Measurements from ENCODE around the gene SLC26A11.

The SLC26A11 gene

DNA sequence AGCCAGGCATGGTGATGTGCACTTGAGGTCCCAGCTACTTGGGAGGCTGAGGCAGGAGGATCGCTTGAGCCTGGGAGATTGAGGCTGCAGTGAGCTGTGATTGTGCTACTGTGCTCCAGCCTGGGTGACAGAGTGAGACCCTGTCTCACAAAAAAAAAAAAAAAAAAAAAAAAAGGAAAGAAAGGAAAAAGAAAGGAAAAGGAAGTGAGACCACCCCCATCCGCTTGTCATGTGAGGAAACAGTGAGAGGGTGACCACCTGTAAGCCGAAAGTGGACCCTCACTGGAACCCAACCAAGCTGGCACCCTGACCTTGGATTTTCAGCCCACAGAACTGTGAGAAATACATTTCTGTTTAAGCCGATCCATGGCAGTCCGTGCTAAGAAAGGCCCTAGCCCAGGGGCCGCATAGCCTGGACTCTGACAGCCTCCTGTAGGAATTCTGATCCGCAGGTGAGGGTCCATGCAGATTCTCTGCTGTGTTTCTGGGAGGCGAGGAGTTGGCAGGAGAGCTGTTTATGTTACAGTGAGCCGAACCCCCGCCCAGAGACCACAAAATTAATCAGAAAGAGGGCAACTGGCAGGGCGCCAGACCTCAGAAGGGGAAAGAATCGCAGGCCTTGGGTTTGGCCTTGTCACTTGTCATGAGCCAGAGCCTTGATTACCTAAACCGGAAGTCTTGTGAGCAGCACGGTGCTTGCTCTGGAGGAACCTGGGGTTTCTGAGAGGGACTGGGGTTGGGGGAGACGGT lies 1.0 kb upstream of the SLC26A11 start:
- TF ChIP-seq, protein P1, sequence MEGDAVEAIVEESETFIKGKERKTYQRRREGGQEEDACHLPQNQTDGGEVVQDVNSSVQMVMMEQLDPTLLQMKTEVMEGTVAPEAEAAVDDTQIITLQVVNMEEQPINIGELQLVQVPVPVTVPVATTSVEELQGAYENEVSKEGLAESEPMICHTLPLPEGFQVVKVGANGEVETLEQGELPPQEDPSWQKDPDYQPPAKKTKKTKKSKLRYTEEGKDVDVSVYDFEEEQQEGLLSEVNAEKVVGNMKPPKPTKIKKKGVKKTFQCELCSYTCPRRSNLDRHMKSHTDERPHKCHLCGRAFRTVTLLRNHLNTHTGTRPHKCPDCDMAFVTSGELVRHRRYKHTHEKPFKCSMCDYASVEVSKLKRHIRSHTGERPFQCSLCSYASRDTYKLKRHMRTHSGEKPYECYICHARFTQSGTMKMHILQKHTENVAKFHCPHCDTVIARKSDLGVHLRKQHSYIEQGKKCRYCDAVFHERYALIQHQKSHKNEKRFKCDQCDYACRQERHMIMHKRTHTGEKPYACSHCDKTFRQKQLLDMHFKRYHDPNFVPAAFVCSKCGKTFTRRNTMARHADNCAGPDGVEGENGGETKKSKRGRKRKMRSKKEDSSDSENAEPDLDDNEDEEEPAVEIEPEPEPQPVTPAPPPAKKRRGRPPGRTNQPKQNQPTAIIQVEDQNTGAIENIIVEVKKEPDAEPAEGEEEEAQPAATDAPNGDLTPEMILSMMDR (IDR thresholded peaks at IDR 0.05; ENCODE audit: extremely low read depth, missing control alignments), result no peak
- peak; percentile 89 for DNase-seq (ENCODE audit: low spot score)

DNA sequence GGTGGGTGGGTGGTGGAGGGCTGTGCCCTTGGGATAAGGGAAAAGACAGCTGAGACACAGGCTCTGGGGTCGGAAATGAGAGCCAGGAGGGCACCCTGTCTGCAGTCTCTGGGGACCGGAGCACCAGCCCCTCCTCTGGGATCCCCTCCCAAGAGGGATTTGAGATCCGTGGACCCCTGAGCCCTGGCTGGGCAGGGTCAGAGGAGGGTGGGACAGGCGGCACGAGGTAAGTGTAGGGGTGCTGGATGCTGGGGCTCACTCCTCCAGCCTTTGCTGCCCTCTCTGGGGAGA lies 519 bp upstream of the SLC26A11 start:
- no peak for DNase-seq (ENCODE audit: low spot score)
- TF ChIP-seq, protein P1 (IDR thresholded peaks at IDR 0.05; ENCODE audit: extremely low read depth, missing control alignments), result no peak

DNA sequence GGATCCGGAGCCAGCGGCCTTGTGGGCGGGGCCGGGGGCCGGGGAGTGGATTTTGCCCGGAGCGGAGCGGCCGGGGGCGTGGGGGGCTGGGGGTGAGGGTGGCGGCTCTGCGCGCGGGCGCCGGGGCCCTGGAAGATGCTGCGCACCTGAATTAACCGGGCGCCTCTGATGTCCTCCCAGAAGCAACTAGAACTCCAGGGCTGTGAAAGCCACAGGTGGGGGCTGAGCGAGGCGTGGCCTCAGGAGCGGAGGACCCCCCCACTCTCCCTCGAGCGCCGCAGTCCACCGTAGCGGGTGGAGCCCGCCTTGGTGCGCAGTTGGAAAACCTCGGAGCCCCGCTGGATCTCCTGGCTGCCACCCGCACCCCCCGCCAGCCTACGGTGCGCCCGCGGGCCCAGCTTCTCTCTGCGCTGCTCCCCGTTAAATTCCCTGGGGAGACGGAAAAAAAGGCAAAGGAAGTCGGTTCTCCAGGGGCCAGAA lies 549 bp downstream of the SLC26A11 start:
- TF ChIP-seq, protein P1 (IDR thresholded peaks at IDR 0.05; ENCODE audit: extremely low read depth, missing control alignments), result no peak
- DNase-seq (ENCODE audit: low spot score), result no peak

DNA sequence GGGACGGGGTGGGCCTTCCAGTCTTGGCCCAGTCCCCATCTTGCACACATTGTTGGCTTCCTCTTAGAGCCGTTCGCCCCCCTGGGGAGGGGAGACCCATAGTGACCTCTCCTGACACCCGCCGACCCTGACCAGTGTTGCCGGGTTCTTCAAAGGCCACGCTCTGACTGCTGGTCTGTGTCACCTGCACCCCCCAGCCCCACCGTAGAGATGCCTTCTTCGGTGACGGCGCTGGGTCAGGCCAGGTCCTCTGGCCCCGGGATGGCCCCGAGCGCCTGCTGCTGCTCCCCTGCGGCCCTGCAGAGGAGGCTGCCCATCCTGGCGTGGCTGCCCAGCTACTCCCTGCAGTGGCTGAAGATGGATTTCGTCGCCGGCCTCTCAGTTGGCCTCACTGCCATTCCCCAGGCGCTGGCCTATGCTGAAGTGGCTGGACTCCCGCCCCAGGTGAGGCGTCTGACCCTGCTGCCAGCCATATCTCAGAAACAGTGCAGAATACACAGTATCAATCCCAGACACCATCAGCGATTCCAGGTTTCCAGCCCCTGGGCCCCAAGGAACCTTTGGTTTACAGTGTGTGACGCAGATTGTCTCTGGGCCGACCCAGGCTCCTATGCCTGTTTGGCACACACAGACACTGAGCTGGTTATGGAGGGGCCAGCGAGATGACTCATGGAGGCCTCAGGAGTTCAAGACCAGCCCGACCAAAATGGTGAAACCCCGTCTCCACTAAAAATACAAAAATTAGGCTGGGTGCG lies 1.3 kb downstream of the SLC26A11 start:
- TF ChIP-seq, protein P1 (IDR thresholded peaks at IDR 0.05; ENCODE audit: extremely low read depth, missing control alignments), result no peak
- no peak for DNase-seq (ENCODE audit: low spot score)

DNA sequence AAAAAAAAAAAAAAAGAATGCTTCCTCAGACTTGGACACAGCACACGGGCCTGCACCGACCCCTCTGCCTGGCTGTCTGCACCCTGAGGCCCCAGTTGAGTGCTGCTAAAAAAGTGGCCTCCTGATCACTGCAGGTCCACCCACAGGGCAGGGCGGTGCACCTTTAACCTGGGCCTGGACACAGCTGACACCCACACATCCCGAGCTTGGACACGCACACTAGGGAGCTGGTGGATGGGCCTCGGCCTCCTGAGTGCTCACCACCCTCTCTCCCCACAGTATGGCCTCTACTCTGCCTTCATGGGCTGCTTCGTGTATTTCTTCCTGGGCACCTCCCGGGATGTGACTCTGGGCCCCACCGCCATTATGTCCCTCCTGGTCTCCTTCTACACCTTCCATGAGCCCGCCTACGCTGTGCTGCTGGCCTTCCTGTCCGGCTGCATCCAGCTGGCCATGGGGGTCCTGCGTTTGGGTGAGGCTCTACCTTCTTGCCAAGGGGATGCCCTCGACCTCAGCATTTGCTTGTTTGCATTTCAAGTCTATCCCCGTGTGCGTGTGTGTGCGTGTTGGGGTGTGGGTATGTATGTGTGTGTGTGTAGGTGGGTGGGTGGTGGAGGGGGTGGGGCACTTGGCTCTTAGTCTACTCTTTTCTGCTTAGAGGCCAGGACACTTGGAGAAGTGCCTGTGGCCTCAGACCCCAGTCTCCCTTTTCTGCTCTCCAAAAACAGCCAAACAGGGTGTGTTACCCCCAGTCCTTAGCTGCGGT lies 2.3 kb downstream of the SLC26A11 start:
- DNase-seq (ENCODE audit: low spot score), result no peak
- TF ChIP-seq, protein P1 (IDR thresholded peaks at IDR 0.05; ENCODE audit: extremely low read depth, missing control alignments), result no peak

DNA sequence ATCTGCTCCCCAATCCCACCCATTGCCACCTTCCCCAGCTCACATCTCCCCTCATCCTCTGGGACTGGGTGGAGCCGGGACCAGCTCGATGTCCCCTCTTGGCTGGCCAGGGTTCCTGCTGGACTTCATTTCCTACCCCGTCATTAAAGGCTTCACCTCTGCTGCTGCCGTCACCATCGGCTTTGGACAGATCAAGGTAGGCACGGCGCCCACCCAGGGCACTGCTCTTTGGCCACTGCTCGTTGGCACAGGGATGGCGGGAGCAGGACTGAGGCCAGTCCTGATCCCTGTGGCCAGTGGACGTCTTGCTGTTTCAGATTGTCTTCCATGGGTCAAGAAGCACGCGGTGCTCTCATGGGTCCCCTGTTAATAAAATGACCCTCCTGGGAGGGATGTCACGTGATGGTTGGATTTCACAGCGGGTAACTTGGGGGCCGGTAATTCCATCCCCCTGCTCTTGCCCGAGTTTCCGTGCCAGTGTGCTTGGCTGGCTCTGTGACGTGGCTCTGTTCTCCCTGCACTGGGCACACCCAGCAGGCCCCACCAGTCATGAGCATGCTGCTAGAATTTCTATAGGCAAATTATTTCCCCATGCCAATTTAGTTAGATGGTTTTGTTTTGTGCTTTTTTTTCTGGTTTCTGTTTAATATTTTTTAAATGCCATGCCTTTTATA lies 3.1 kb downstream of the SLC26A11 start:
- DNase-seq (ENCODE audit: low spot score), result no peak
- TF ChIP-seq, protein P1 (IDR thresholded peaks at IDR 0.05; ENCODE audit: extremely low read depth, missing control alignments), result no peak

Measured in GM20000 (cell line).